PC-9 (cell line): ENCODE results near the gene FAM181B. TPM values are rescaled to one million over a fixed set of nuclear protein-coding genes. Genes with fewer than 3 reads are reported as not detected.

Source experiments
- BruUV-seq: library from RNA; stranded (reverse); fragments of 400-500 nt; replicated peaks from 2 replicates; lab custom pipeline; 2021; lab: Mats Ljungman, UMichigan
- CTCF ChIA-PET: fragments of 300-600 bp; sonication (Branson Sonifier 250); formaldehyde crosslinking; loops from one replicate; lab custom pipeline; 2022; ENCODE audit warnings: antibody characterized with exemption; lab: Charles Lee
- POLR2A ChIA-PET: fragments of 300-600 bp; sonication (Branson Sonifier 250); formaldehyde crosslinking; loops from one replicate; lab custom pipeline; 2022; ENCODE audit warnings: antibody characterized with exemption; ENCODE audit not compliant: unreplicated experiment; lab: Charles Lee
- DNase-seq, 2 experiments: peaks; one replicate each; pipeline versions ENCODE4 v3.0.0 to v3.0.0-alpha.2; 2015 to 2022; ENCODE audit warnings: mixed read lengths in 1 of 2
- H2AFZ ChIP-seq: fragments of 200-600 bp; sonication (generic); 2 replicates; pipeline ENCODE4 v1.8.1; 2017; ENCODE audit warnings: antibody characterized with exemption
- H3F3A ChIP-seq: fragments of 200-600 bp; sonication (generic); 2 replicates; pipeline ENCODE4 v1.8.1; 2017; ENCODE audit warnings: antibody characterized with exemption, mild to moderate bottlenecking, low read depth; ENCODE audit not compliant: insufficient read depth
- H3K27ac ChIP-seq: fragments of 200-600 bp; sonication (generic); 2 replicates; pipeline ENCODE4 v1.6.1; 2016; ENCODE audit warnings: mixed run types
- H3K27me3 ChIP-seq: fragments of 200-600 bp; sonication (generic); 2 replicates; pipeline ENCODE4 v1.6.1; 2016; ENCODE audit warnings: low read depth, mixed run types; ENCODE audit not compliant: insufficient read depth
- H3K36me3 ChIP-seq: fragments of 200-600 bp; sonication (generic); 2 replicates; pipeline ENCODE4 v1.6.1; 2016; ENCODE audit warnings: low read depth, mixed run types
- H3K4me1 ChIP-seq: fragments of 200-600 bp; sonication (generic); replicated peaks from 2 replicates; pipeline ENCODE4 v1.6.1; 2016; ENCODE audit warnings: mixed run types; ENCODE audit not compliant: insufficient read depth
- H3K4me2 ChIP-seq: fragments of 200-600 bp; sonication (generic); 2 replicates; pipeline ENCODE4 v1.6.1; 2017; ENCODE audit warnings: mixed run types
- H3K4me3 ChIP-seq: fragments of 200-600 bp; sonication (generic); 2 replicates; pipeline ENCODE4 v1.6.1; 2016; ENCODE audit warnings: mixed run types
- H3K79me2 ChIP-seq: fragments of 200-600 bp; sonication (generic); 2 replicates; pipeline ENCODE4 v1.6.1; 2017; ENCODE audit warnings: low read depth, mixed run types
- H3K9me2 ChIP-seq: fragments of 200-600 bp; sonication (generic); 2 replicates; pipeline ENCODE4 v1.8.1; 2017; ENCODE audit warnings: mild to moderate bottlenecking; ENCODE audit not compliant: insufficient read depth
- H3K9me3 ChIP-seq: fragments of 200-600 bp; sonication (generic); 2 replicates; pipeline ENCODE4 v1.8.1; 2016; ENCODE audit warnings: low read depth; ENCODE audit not compliant: insufficient read depth
- H4K20me1 ChIP-seq: fragments of 200-600 bp; sonication (generic); 2 replicates; pipeline ENCODE4 v1.8.1; 2017; ENCODE audit not compliant: insufficient read depth
- CTCF ChIP-seq: fragments of 200-600 bp; sonication (generic); conservative IDR thresholded peaks from 2 replicates; pipeline ENCODE4 v1.6.1; 2017; ENCODE audit warnings: mixed run types, antibody characterized with exemption, mild to moderate bottlenecking, moderate library complexity
- EZH2 ChIP-seq: fragments of 200-600 bp; sonication (generic); IDR thresholded peaks from 2 replicates; pipeline ENCODE4 v1.8.0; 2017; ENCODE audit warnings: antibody characterized with exemption, low read depth
- intact Hi-C: fragments of 100-400 bp; cut with micrococcal nuclease; formaldehyde crosslinking; loops from one replicate; pipeline ENCODE4 v1.10.0; 2022; ENCODE audit not compliant: unreplicated experiment
- total RNA-seq: library from RNA; stranded (reverse); gene quantifications from 2 replicates; pipeline ENCODE4 v1.2.3, GENCODE V29; 2021

The FAM181B gene
- total RNA-seq, 1 experiment from 2014 or later: not detected

- intact Hi-C loops: no loop called here
- Histone ChIP-seq H3K4me2 (no peak overlapping the region), H3K27me3 (no peaks in the 10 kb centered on the region), H2AFZ (no peak overlapping the region), H3K36me3 (no peaks in the 10 kb centered on the region), H4K20me1 (no peaks in the 10 kb centered on the region), H3K4me3 (no peak overlapping the region), H3K9me2 (no peaks in the 10 kb centered on the region), H3K9me3 (no peaks in the 10 kb centered on the region), H3K4me1 (no peaks in the 10 kb centered on the region), H3K27ac (no peak overlapping the region), H3K79me2 (no peaks in the 10 kb centered on the region), H3F3A (no peaks in the 10 kb centered on the region)
- POLR2A ChIA-PET: no interaction called here
- CTCF ChIA-PET: no interaction called here
- BruUV-seq: no TSS peak
- TF ChIP-seq EZH2: no peak
- TF ChIP-seq CTCF: no peak
- DNase-seq: no peak
These were observed 3.4 kb downstream of the FAM181B start for GRCh38 chr11:82730286-82730685.

GRCh38 chr11:82724026-82724425 lies 9.6 kb downstream of the FAM181B start:
- Histone ChIP-seq H3K79me2 (no peaks in the 10 kb centered on the region), H3K27me3 (no peaks in the 10 kb centered on the region), H3K9me3 (no peaks in the 10 kb centered on the region), H3K4me1 (no peaks in the 10 kb centered on the region), H2AFZ (no peak overlapping the region), H3K27ac (no peak overlapping the region), H4K20me1 (no peaks in the 10 kb centered on the region), H3K4me3 (no peak overlapping the region), H3K36me3 (no peaks in the 10 kb centered on the region), H3K9me2 (no peaks in the 10 kb centered on the region; the same call in 1 of the 2 replicates), H3K4me2 (no peak overlapping the region), H3F3A (no peaks in the 10 kb centered on the region)
- ChIA-PET CTCF (no interaction called here), POLR2A (no interaction called here)
- BruUV-seq: no TSS peak
- no peak for DNase-seq
- intact Hi-C loops: no loop called here
- TF ChIP-seq CTCF: no peak
- TF ChIP-seq EZH2: no peak

GRCh38 chr11:82722231-82722630 lies 11.4 kb downstream of the FAM181B start:
- no peaks in the 10 kb centered on the region for H3K79me2 ChIP-seq
- intact Hi-C loops: no loop called here
- no peaks in the 10 kb centered on the region for H3K4me1 ChIP-seq
- no peaks in the 10 kb centered on the region for H3K36me3 ChIP-seq
- H2AFZ ChIP-seq: no peak overlapping the region
- no peaks in the 10 kb centered on the region; the same call in 1 of the 2 replicates for H3K9me2 ChIP-seq
- H3K4me2 ChIP-seq: no peak overlapping the region
- ChIA-PET CTCF (no interaction called here), POLR2A (interaction anchor here (0.5 kb wide), 1 partner anchor 170 kb away, joined by 7 read pairs; no protein-coding TSS in a partner anchor)
- H3F3A ChIP-seq: no peaks in the 10 kb centered on the region
- TF ChIP-seq CTCF: no peak
- no peak for TF ChIP-seq EZH2
- no peak overlapping the region for H3K27ac ChIP-seq
- H3K27me3 ChIP-seq: no peaks in the 10 kb centered on the region
- DNase-seq: no peak
- no peaks in the 10 kb centered on the region for H3K9me3 ChIP-seq
- H3K4me3 ChIP-seq: no peak overlapping the region
- BruUV-seq: no TSS peak
- H4K20me1 ChIP-seq: no peaks in the 10 kb centered on the region
